ENCODE data around the gene ZNF697.

DNA sequence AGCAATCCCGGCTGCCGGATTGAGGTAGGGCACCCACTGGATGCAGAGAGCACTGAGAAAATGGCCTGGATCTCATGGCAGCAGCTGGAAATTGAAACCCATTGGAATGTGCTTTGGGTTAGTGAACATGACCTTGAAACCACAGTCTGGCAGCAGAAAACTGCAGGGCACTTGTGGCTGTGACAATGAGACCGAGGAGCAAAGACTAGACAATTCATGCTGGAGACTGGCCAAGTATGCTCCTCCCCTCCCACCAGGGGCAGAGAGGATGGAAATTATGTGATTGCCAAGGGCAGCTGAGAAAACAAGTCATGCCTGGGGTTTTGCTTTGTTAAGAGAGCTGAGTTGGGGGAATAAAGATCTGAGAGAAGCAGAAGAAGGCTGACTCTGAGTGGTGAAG is 60.7 kb downstream of the ZNF697 start:
- TF ChIP-seq, protein P1, sequence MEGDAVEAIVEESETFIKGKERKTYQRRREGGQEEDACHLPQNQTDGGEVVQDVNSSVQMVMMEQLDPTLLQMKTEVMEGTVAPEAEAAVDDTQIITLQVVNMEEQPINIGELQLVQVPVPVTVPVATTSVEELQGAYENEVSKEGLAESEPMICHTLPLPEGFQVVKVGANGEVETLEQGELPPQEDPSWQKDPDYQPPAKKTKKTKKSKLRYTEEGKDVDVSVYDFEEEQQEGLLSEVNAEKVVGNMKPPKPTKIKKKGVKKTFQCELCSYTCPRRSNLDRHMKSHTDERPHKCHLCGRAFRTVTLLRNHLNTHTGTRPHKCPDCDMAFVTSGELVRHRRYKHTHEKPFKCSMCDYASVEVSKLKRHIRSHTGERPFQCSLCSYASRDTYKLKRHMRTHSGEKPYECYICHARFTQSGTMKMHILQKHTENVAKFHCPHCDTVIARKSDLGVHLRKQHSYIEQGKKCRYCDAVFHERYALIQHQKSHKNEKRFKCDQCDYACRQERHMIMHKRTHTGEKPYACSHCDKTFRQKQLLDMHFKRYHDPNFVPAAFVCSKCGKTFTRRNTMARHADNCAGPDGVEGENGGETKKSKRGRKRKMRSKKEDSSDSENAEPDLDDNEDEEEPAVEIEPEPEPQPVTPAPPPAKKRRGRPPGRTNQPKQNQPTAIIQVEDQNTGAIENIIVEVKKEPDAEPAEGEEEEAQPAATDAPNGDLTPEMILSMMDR (IDR thresholded peaks at IDR 0.05): no peak
- no peak for TF ChIP-seq ZNF121 (CRISPR knock-in tag; IDR thresholded peaks at IDR 0.05)
- no peak for TF ChIP-seq JUN (CRISPR knock-in tag; IDR thresholded peaks at IDR 0.05)
